ENCODE results near the gene TUSC7. TPM values are rescaled to one million over a fixed set of nuclear protein-coding genes. Genes with fewer than 3 reads are reported as not detected.

Gene TUSC7
- total RNA-seq (2022) = not detected in 2 replicates
- Bru-seq, nascent RNA = not detected
- BruChase-seq, experiment 1, labeled RNA remaining after a 6-hour chase = not detected
- not detected for BruChase-seq, experiment 2, labeled RNA remaining after a 2-hour chase
- long read RNA-seq = 0 reads

GRCh38 chr3:116709479-116709878, at the start of gene TUSC7:
Gene TUSC7, plus strand, starts transcription at chr3:116709779.
- Mint-ChIP-seq H3K27me3 (ENCODE audit: unreplicated experiment) (peaks cover 28% of the 10 kb centered on the region), H3K4me3 (ENCODE audit: low read depth, unreplicated experiment) (no peak within 1 kb of the TSS), H3K27ac (ENCODE audit: unreplicated experiment) (no peak within 1 kb of the TSS), H3K9me3 (ENCODE audit: low read depth, unreplicated experiment) (no peaks in the 10 kb centered on the region), H3K36me3 (ENCODE audit: insufficient read depth, unreplicated experiment) (no peaks in the 10 kb centered on the region), H3K4me1 (ENCODE audit: low read depth, unreplicated experiment) (no peaks in the 10 kb centered on the region)
- intact Hi-C loops (cut with micrococcal nuclease; ENCODE audit: unreplicated experiment) = no loop called here
- no peak for TF ChIP-seq CTCF (IDR thresholded peaks at IDR 0.05; ENCODE audit: unreplicated experiment)
- DNase-seq = no peak
- CTCF ChIA-PET = no interaction called here
- BruUV-seq (replicated peaks) = no TSS peak

GRCh38 chr3:116661196-116661595, 48.4 kb upstream of the TUSC7 start:
- no peak for TF ChIP-seq CTCF (IDR thresholded peaks at IDR 0.05; ENCODE audit: unreplicated experiment)
- Mint-ChIP-seq H3K36me3 (ENCODE audit: insufficient read depth, unreplicated experiment) (no peaks in the 10 kb centered on the region), H3K9me3 (ENCODE audit: low read depth, unreplicated experiment) (no peaks in the 10 kb centered on the region), H3K27ac (ENCODE audit: unreplicated experiment) (no peak overlapping the region), H3K27me3 (ENCODE audit: unreplicated experiment) (no peaks in the 10 kb centered on the region), H3K4me1 (ENCODE audit: low read depth, unreplicated experiment) (no peaks in the 10 kb centered on the region), H3K4me3 (ENCODE audit: low read depth, unreplicated experiment) (no peak overlapping the region)
- CTCF ChIA-PET = no interaction called here
- BruUV-seq (replicated peaks) = no TSS peak
- intact Hi-C loops (cut with micrococcal nuclease; ENCODE audit: unreplicated experiment) = no loop called here
- DNase-seq = no peak

- Mint-ChIP-seq H3K36me3 (ENCODE audit: insufficient read depth, unreplicated experiment) (no peaks in the 10 kb centered on the region), H3K4me1 (ENCODE audit: low read depth, unreplicated experiment) (no peaks in the 10 kb centered on the region), H3K27ac (ENCODE audit: unreplicated experiment) (no peak overlapping the region), H3K4me3 (ENCODE audit: low read depth, unreplicated experiment) (no peak overlapping the region), H3K27me3 (ENCODE audit: unreplicated experiment) (no peaks in the 10 kb centered on the region), H3K9me3 (ENCODE audit: low read depth, unreplicated experiment) (no peaks in the 10 kb centered on the region)
- intact Hi-C loops (cut with micrococcal nuclease; ENCODE audit: unreplicated experiment) = no loop called here
- no peak for TF ChIP-seq CTCF (IDR thresholded peaks at IDR 0.05; ENCODE audit: unreplicated experiment)
- no TSS peak for BruUV-seq (replicated peaks)
- no peak for DNase-seq
- CTCF ChIA-PET = no interaction called here
These were observed 46.1 kb upstream of the TUSC7 start for GRCh38 chr3:116663161-116664110.

- intact Hi-C loops (cut with micrococcal nuclease; ENCODE audit: unreplicated experiment) = no loop called here
- TF ChIP-seq CTCF (IDR thresholded peaks at IDR 0.05; ENCODE audit: unreplicated experiment) = no peak
- H3K4me1 Mint-ChIP-seq (ENCODE audit: low read depth, unreplicated experiment) = no peaks in the 10 kb centered on the region
- H3K27ac Mint-ChIP-seq (ENCODE audit: unreplicated experiment) = no peak overlapping the region
- CTCF ChIA-PET = no interaction called here
- DNase-seq = no peak
- H3K9me3 Mint-ChIP-seq (ENCODE audit: low read depth, unreplicated experiment) = no peaks in the 10 kb centered on the region
- BruUV-seq (replicated peaks) = no TSS peak
- no peaks in the 10 kb centered on the region for H3K36me3 Mint-ChIP-seq (ENCODE audit: insufficient read depth, unreplicated experiment)
- no peak overlapping the region for H3K4me3 Mint-ChIP-seq (ENCODE audit: low read depth, unreplicated experiment)
- no peaks in the 10 kb centered on the region for H3K27me3 Mint-ChIP-seq (ENCODE audit: unreplicated experiment)
These were observed 42.3 kb upstream of the TUSC7 start for GRCh38 chr3:116667324-116667723.
